Measurements from ENCODE around the gene PLA2G2F.
"Not testable (repeated sequence)": the region's sequence is repeated elsewhere in the genome, so short reads cannot be mapped to it uniquely, and the experiment has no call there.

The PLA2G2F gene

GRCh38 chr1:20114021-20114648, 25.0 kb upstream of the PLA2G2F start:
- DNase-seq (ENCODE audit: low read depth) = no peak

- DNase-seq (ENCODE audit: low read depth) = no peak
Measured at GRCh38 chr1:20115479-20115878, 23.6 kb upstream of the PLA2G2F start.

- no peak for DNase-seq (ENCODE audit: low read depth)
Measured at GRCh38 chr1:20115916-20116315, 23.2 kb upstream of the PLA2G2F start.

- DNase-seq (ENCODE audit: low read depth) = no peak
Measured at GRCh38 chr1:20117236-20117635, 21.9 kb upstream of the PLA2G2F start.

GRCh38 chr1:20119347-20119746, 19.8 kb upstream of the PLA2G2F start, which contains the start of gene PLA2G2D:
TSS of gene PLA2G2D (minus strand) at chr1:20119536. CDS start at chr1:20119498, 38 bp downstream.
- no peak for DNase-seq (ENCODE audit: low read depth)

GRCh38 chr1:20120796-20121195, 18.3 kb upstream of the PLA2G2F start:
- no peak for DNase-seq (ENCODE audit: low read depth)

GRCh38 chr1:20123722-20124455, 15.2 kb upstream of the PLA2G2F start:
- DNase-seq (ENCODE audit: low read depth) = no peak

- no peak for DNase-seq (ENCODE audit: low read depth)
Measured at GRCh38 chr1:20124456-20125057, 14.6 kb upstream of the PLA2G2F start.

GRCh38 chr1:20125100-20125499, 14.0 kb upstream of the PLA2G2F start:
- no peak for DNase-seq (ENCODE audit: low read depth)

GRCh38 chr1:20126041-20126805, 12.9 kb upstream of the PLA2G2F start:
- DNase-seq (ENCODE audit: low read depth) = no peak

- no peak for DNase-seq (ENCODE audit: low read depth)
Measured at GRCh38 chr1:20126806-20127440, 12.2 kb upstream of the PLA2G2F start.

GRCh38 chr1:20130518-20130917, 8.6 kb upstream of the PLA2G2F start:
- DNase-seq (ENCODE audit: low read depth) = not testable (repeated sequence)

GRCh38 chr1:20134995-20135394, 4.1 kb upstream of the PLA2G2F start:
- DNase-seq (ENCODE audit: low read depth) = no peak

GRCh38 chr1:20136249-20136648, 2.9 kb upstream of the PLA2G2F start:
- no peak for DNase-seq (ENCODE audit: low read depth)

- DNase-seq (ENCODE audit: low read depth) = no peak
Measured at GRCh38 chr1:20137055-20137454, 2.1 kb upstream of the PLA2G2F start.

GRCh38 chr1:20137604-20138003, 1.5 kb upstream of the PLA2G2F start:
- DNase-seq (ENCODE audit: low read depth) = no peak

GRCh38 chr1:20138346-20138745, 777 bp upstream of the PLA2G2F start:
- DNase-seq (ENCODE audit: low read depth) = no peak

- no peak for DNase-seq (ENCODE audit: low read depth)
Measured at GRCh38 chr1:20139776-20140612, 871 bp downstream of the PLA2G2F start.

- no peak for DNase-seq (ENCODE audit: low read depth)
Measured at GRCh38 chr1:20141001-20141400, 1.9 kb downstream of the PLA2G2F start.

GRCh38 chr1:20141466-20141865, 2.3 kb downstream of the PLA2G2F start:
- no peak for DNase-seq (ENCODE audit: low read depth)
